Coronary artery (tissue), 2 donors: ENCODE data around the gene CCDC158.

Experiments
- DNase-seq: peaks from one replicate; pipeline ENCODE4 v3.0.0-alpha.2; 2017; ENCODE audit warnings: low spot score
- H3K27ac ChIP-seq, 2 donors: fragments of 200-600 bp; sonication (generic); one replicate each; pipeline ENCODE4 v1.5.1; 2016 to 2019
- H3K4me3 ChIP-seq: fragments of 200-600 bp; sonication (generic); 2 replicates; pipeline ENCODE4 v1.5.1; 2016; ENCODE audit warnings: mild to moderate bottlenecking, moderate library complexity
- TF ChIP-seq, protein P1 (sequence below): fragments of 200-600 bp; sonication (generic); IDR thresholded peaks from one replicate; pipeline ENCODE4 v1.5.1; 2019; ENCODE audit warnings: antibody characterized with exemption

The CCDC158 gene

GRCh38 chr4:76305971-76306881 is 114.7 kb downstream of the CCDC158 start, which contains the start of gene STBD1:
TSS of gene STBD1 (plus strand) at chr4:76306733. CDS start at chr4:76306770, 37 bp downstream.
- peak within 1 kb of the TSS; percentile 93 for H3K4me3 ChIP-seq
- DNase-seq: peak; percentile 87
- TF ChIP-seq, protein P1, sequence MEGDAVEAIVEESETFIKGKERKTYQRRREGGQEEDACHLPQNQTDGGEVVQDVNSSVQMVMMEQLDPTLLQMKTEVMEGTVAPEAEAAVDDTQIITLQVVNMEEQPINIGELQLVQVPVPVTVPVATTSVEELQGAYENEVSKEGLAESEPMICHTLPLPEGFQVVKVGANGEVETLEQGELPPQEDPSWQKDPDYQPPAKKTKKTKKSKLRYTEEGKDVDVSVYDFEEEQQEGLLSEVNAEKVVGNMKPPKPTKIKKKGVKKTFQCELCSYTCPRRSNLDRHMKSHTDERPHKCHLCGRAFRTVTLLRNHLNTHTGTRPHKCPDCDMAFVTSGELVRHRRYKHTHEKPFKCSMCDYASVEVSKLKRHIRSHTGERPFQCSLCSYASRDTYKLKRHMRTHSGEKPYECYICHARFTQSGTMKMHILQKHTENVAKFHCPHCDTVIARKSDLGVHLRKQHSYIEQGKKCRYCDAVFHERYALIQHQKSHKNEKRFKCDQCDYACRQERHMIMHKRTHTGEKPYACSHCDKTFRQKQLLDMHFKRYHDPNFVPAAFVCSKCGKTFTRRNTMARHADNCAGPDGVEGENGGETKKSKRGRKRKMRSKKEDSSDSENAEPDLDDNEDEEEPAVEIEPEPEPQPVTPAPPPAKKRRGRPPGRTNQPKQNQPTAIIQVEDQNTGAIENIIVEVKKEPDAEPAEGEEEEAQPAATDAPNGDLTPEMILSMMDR: no peak
- H3K27ac ChIP-seq: peak within 1 kb of the TSS; percentile 88 to 94

DNA sequence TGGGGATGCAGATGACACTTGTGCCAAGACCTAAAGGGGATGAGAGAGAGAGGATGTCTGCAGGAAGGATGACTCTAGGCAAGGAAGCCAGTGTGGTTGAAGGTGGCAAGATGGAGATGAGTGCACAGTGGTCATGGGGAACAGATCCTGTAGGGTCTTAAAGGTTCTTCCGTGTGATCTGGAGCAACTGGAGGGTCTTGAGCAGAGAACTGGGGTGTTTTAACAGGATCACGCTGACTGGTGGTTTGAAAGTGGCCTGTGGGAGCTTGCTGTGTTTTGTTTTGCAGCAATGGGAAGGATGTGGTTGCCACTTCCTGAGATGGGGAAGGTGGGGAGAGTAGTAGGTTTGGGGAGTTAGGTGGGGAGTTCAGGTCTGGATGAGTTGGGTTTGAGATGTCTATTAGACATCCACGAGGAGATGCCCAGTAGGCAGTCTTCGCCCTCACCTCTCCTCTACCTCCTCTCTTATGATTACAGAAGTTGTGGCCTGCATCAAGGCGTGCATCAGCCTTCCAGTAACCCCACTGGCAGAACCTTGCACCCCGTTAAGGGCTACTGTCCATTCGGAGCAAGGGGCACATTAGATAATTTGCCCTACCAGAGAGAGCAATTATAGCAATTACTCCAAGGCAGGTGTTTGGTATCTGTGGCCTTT is 115.8 kb downstream of the CCDC158 start:
- peak overlapping the region; percentile 88 to 94 for H3K27ac ChIP-seq
- no peak for DNase-seq
- TF ChIP-seq, protein P1: no peak
- H3K4me3 ChIP-seq: peak overlapping the region; percentile 93

DNA sequence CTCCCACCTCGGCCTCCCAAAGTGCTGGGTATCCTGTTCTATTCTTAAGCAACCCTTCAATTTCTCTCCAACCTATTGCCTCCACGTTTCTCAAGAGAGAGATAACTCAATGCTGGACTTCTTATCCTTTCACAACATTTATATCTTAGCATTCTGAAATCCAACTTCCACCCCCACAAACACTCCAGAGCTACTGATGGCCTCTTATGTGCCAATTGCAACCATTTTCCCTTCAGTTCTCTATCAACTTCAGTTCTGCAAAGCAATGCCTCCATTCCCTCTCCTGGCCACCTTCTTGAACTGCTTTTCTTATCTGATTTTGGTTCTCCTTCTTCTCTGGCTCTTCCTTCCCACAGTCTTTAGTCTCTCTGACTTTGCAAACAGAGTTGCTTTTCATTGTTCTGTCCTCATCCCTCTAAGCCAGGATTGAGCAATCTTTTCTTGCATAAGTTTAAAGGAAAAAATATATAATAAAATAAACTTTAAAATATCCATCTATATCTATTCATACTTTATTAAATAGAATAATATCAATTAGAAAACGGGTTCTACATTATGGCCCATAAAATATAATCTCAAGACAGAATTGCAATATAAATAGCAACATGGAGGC is 118.0 kb downstream of the CCDC158 start:
- H3K27ac ChIP-seq: no peak overlapping the region
- TF ChIP-seq, protein P1: no peak
- H3K4me3 ChIP-seq: no peak overlapping the region
- DNase-seq: no peak

DNA sequence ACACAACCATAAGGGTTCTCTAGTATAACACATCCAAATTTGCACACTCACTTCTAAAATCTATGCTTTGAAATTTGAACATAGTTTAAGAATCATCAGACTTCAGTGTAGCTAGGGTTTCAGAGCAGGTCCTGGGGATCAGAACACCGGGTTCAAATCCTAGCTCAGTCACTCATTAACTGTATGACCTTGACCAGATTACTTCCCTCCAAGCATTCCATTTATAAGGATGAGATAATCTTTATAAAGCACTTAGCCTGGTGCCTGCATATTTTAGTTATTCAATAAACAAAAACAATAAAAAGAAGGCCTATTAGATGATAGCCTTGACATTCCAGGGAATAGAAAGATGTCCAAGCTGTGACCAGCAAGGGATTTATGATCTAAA is 119.2 kb downstream of the CCDC158 start:
- TF ChIP-seq, protein P1: no peak
- no peak overlapping the region for H3K4me3 ChIP-seq
- no peak for DNase-seq
- peak overlapping the region; percentile 51 to 73 for H3K27ac ChIP-seq

DNA sequence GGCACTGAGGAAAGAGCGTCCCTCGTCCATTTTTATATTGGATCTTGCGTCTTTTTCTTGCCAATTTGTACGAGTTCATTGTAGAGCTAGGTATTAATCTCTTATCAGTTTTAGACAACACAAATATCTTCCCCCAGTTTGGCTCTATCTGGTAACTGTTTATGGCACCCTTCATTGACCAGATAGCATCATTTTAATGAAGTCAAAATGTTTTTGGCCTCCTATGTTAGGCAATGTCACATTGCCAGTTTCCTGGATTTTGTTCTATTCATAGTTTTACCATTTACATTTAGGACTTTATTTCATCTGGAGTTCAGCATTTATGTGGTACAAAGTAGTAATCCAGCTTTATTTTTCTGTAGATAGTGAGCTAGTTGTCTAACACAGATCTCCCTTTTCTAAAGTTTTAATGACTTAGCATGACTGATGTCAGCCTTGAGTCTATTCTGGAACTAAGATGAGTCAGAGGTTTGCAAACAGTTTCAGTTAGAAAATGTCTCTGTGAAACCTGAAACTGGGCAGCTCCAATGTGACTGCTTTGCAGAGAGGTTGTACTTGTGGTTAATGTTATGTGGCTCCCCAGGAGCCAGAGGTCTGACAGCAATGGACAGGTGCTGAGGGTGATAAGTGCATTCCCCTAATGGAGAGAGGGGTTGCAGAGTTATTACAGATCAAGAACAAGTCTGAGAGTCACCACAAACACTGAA is 119.7 kb downstream of the CCDC158 start:
- TF ChIP-seq, protein P1: no peak
- H3K27ac ChIP-seq: peak overlapping the region; percentile 51 to 73
- DNase-seq: no peak
- H3K4me3 ChIP-seq: no peak overlapping the region

- no peak overlapping the region for H3K27ac ChIP-seq
- TF ChIP-seq, protein P1: no peak
- DNase-seq: no peak
- H3K4me3 ChIP-seq: no peak overlapping the region
Measured at GRCh38 chr4:76300012-76300411, 120.9 kb downstream of the CCDC158 start.
